ENCODE results near the gene KCNB1.

GRCh38 chr20:49519212-49519712 lies 36.8 kb upstream of the KCNB1 start:
- TF ChIP-seq CTCF (conservative IDR thresholded peaks at IDR 0.05) (no peak), ZFX (IDR thresholded peaks at IDR 0.05) (no peak)
